ENCODE data around the gene MT1H.

GRCh38 chr16:56651586-56651985 is 18.0 kb upstream of the MT1H start, which contains the start of gene MT1B:
- TF ChIP-seq, protein P1, sequence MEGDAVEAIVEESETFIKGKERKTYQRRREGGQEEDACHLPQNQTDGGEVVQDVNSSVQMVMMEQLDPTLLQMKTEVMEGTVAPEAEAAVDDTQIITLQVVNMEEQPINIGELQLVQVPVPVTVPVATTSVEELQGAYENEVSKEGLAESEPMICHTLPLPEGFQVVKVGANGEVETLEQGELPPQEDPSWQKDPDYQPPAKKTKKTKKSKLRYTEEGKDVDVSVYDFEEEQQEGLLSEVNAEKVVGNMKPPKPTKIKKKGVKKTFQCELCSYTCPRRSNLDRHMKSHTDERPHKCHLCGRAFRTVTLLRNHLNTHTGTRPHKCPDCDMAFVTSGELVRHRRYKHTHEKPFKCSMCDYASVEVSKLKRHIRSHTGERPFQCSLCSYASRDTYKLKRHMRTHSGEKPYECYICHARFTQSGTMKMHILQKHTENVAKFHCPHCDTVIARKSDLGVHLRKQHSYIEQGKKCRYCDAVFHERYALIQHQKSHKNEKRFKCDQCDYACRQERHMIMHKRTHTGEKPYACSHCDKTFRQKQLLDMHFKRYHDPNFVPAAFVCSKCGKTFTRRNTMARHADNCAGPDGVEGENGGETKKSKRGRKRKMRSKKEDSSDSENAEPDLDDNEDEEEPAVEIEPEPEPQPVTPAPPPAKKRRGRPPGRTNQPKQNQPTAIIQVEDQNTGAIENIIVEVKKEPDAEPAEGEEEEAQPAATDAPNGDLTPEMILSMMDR (IDR thresholded peaks at IDR 0.05) = no peak
- TF ChIP-seq POLR2A (IDR thresholded peaks at IDR 0.05) (no peak), POLR2AphosphoS5 (IDR thresholded peaks at IDR 0.05) (no peak)
